Glutamatergic neuron (in vitro differentiated cells): Measurements from ENCODE around the gene ATRNL1. TPM values are rescaled to one million over a fixed set of nuclear protein-coding genes. Genes with fewer than 3 reads are reported as not detected.

Experiments
- DNase-seq: peaks from one replicate; pipeline ENCODE4 v3.0.0; 2022
- H3K27ac Mint-ChIP-seq: one replicate; pipeline ENCODE4 v1.8.0; 2020; ENCODE audit warnings: mild to moderate bottlenecking, mixed read lengths, inconsistent platforms; ENCODE audit not compliant: unreplicated experiment
- H3K27me3 Mint-ChIP-seq: one replicate; pipeline ENCODE4 v1.8.0; 2020; ENCODE audit warnings: mild to moderate bottlenecking, moderate library complexity, mixed read lengths, inconsistent platforms; ENCODE audit not compliant: unreplicated experiment
- H3K36me3 Mint-ChIP-seq: one replicate; pipeline ENCODE4 v1.8.0; 2020; ENCODE audit warnings: mild to moderate bottlenecking, mixed read lengths, inconsistent platforms; ENCODE audit not compliant: unreplicated experiment
- H3K4me1 Mint-ChIP-seq: one replicate; pipeline ENCODE4 v1.8.0; 2020; ENCODE audit warnings: mild to moderate bottlenecking, low read depth, mixed read lengths, inconsistent platforms; ENCODE audit not compliant: unreplicated experiment
- H3K4me3 Mint-ChIP-seq: one replicate; pipeline ENCODE4 v1.8.0; 2020; ENCODE audit warnings: mild to moderate bottlenecking, mixed read lengths, inconsistent platforms; ENCODE audit not compliant: unreplicated experiment
- H3K9me3 Mint-ChIP-seq: one replicate; pipeline ENCODE4 v1.8.0; 2020; ENCODE audit warnings: mild to moderate bottlenecking, moderate library complexity, mixed read lengths, inconsistent platforms; ENCODE audit not compliant: unreplicated experiment
- total RNA-seq: library from RNA; stranded (reverse); fragmentation: NEBNext Ultra II Directional; extraction: Animal tissue kit (Norgen Biotek cat#: 25700); gene quantifications from one replicate; pipeline ENCODE4 v1.2.1, GENCODE V29; 2021; ENCODE audit not compliant: unreplicated experiment
- TF ChIP-seq, protein P1 (sequence below): fragments of 200-600 bp; sonication (generic); IDR thresholded peaks from one replicate; pipeline ENCODE4 v1.5.0; 2021; ENCODE audit not compliant: partially characterized antibody, unreplicated experiment

Gene ATRNL1
- total RNA-seq, 1 donor from 2014 or later: 35.9 TPM

- Mint-ChIP-seq H3K27me3 (peaks cover 2% of the 10 kb centered on the region), H3K27ac (peak overlapping the region; percentile 85), H3K9me3 (peaks cover 4% of the 10 kb centered on the region), H3K4me3 (peak overlapping the region; percentile 48), H3K4me1 (peaks cover 11% of the 10 kb centered on the region), H3K36me3 (peaks cover 17% of the 10 kb centered on the region)
- TF ChIP-seq, protein P1, sequence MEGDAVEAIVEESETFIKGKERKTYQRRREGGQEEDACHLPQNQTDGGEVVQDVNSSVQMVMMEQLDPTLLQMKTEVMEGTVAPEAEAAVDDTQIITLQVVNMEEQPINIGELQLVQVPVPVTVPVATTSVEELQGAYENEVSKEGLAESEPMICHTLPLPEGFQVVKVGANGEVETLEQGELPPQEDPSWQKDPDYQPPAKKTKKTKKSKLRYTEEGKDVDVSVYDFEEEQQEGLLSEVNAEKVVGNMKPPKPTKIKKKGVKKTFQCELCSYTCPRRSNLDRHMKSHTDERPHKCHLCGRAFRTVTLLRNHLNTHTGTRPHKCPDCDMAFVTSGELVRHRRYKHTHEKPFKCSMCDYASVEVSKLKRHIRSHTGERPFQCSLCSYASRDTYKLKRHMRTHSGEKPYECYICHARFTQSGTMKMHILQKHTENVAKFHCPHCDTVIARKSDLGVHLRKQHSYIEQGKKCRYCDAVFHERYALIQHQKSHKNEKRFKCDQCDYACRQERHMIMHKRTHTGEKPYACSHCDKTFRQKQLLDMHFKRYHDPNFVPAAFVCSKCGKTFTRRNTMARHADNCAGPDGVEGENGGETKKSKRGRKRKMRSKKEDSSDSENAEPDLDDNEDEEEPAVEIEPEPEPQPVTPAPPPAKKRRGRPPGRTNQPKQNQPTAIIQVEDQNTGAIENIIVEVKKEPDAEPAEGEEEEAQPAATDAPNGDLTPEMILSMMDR: no peak
- peak; percentile 43 for DNase-seq
Observed at GRCh38 chr10:115992236-115992986, 899.2 kb downstream of the ATRNL1 start.

DNA sequence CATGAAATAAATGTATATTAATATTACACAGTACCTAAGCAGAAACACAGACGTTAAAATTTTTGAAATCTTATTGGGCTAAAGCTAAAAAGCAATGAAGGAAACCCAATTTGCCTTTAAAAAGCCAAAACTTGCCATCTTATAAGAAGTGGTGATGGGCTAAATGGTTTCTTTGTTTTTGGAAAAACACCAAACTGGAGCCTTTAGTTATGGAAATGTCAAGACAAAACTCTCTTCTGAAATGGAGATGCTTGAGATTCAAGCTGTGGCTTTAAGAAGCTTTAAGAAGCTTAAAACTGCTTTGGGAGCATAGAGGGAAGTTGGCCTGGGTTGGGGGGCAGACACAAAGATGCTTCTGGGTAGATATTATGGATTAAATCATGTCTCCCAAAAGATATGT lies 902.9 kb downstream of the ATRNL1 start:
- H3K27ac Mint-ChIP-seq: no peak overlapping the region
- H3K36me3 Mint-ChIP-seq: peaks cover 11% of the 10 kb centered on the region
- no peak overlapping the region for H3K4me3 Mint-ChIP-seq
- DNase-seq: no peak
- TF ChIP-seq, protein P1: no peak
- peaks cover 16% of the 10 kb centered on the region for H3K4me1 Mint-ChIP-seq
- H3K9me3 Mint-ChIP-seq: peaks cover 9% of the 10 kb centered on the region
- H3K27me3 Mint-ChIP-seq: peaks cover 2% of the 10 kb centered on the region

GRCh38 chr10:115998301-115998700 lies 905.1 kb downstream of the ATRNL1 start:
- Mint-ChIP-seq H3K27me3 (peaks cover 4% of the 10 kb centered on the region), H3K27ac (no peak overlapping the region), H3K4me1 (peaks cover 14% of the 10 kb centered on the region), H3K4me3 (no peak overlapping the region), H3K9me3 (peaks cover 7% of the 10 kb centered on the region), H3K36me3 (peaks cover 11% of the 10 kb centered on the region)
- TF ChIP-seq, protein P1: no peak
- no peak for DNase-seq

Other genes starting within 250 kb of the ATRNL1 start
- 32.8 TPM for gene TRUB1, start 155.2 kb upstream of the ATRNL1 start, total RNA-seq